ENCODE results near the gene C4BPA. TPM values are rescaled to one million over a fixed set of nuclear protein-coding genes. Genes with fewer than 3 reads are reported as not detected.
A peak's percentile ranks its signal among the peaks of the same experiment; 100 is the strongest.

C4BPA gene
- not detected for total RNA-seq

DNA sequence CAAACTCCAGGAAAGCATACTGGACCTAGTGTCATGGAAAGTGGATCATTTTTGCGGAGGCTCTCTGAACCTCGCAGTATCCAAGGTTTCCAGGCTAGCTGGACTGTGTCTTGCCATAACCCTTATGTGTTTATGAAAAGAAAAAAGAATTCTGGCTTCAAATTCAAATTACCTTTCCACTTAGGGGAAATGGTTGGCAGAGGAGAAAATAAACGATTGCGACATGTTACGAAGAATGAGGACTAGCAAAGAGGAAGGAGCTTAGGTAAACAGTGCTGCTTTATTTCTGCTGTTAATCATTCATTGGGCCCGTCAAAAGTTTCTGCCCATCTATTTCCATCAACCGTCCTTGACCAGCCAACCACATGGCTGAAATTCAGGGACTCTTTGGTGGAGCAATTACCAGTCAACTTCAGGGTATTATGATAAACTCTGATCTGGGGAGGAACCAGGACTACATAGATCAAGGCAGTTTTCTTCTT lies at the start of gene C4BPA:
Gene C4BPA, plus strand, starts transcription at position 342 of the 482 bp plus-strand sequence. CDS start 8,793 bp downstream, outside the sequence.
- no peak for DNase-seq (ENCODE audit: low spot score in 2 of 2)
- no peak for FAIRE-seq

DNA sequence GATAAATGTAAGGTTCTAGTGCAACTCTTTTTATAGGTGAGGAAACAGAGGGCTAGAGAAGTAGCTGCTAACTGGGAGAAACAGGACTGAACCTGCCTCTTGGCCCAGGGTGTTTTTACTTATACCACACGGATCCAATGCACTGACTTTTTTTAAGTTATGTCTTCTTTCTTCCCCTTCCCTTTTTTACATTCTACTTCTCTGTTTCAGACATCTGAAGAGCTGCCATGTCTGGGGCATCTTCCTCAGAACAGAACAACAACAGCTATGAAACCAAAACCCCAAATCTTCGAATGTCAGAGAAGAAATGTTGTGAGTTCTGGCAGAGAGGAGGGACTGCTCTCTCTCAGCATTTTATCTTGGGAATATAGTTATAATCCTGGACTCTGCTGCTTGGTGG lies 49.5 kb upstream of the C4BPA start:
- FAIRE-seq (no peak), DNase-seq (ENCODE audit: low spot score in 2 of 2) (no peak)

DNA sequence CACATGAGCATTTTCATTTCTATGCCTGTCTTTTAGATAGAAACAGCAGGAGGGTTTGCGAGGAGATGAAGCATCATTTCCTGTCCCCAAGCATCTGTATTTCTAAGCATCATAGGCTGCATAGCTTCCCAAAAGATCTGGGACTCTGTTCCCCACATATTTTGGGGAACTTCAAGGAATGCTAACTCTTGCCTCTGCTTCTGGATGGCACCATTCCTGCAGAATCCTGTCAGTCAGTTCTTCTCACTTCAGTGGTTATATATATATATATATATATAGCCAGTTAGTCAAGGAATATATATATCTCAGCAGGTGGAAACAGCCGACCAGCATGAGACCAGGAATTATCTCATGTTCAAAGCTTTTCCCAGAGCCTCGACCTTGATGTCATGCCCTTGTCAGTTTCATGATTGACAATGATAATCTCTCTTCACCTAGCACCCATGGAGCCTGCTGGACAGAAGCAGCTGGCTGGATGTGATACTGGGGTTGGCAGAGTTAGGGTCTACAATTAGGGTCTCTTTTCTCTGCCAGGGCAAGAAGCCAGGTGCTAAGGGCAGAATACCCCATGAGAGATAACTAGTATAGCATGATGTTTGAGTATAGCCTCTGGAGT lies 48.5 kb upstream of the C4BPA start:
- no peak for DNase-seq (ENCODE audit: low spot score in 2 of 2)
- FAIRE-seq: no peak

DNA sequence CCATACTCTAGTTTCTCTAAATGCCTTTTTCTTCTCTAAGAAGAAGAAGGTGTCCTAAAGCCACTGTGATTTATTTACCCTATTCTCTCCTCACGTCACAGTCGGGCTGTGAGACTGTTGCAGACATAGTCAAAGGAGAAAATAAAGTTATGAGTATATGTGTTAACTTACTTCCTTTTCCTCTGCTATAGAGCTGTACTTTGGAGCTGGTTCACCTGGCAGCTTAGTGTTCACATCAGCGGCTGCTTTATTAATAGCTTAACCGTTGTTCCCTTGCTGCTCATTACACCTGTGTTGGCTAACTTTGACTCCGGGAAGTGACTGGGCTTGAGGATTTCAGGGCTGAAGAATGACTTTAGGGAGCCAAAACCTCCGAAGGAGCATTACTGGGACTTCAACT lies 47.4 kb upstream of the C4BPA start:
- DNase-seq (ENCODE audit: low spot score in 2 of 2): no peak
- no peak for FAIRE-seq

DNA sequence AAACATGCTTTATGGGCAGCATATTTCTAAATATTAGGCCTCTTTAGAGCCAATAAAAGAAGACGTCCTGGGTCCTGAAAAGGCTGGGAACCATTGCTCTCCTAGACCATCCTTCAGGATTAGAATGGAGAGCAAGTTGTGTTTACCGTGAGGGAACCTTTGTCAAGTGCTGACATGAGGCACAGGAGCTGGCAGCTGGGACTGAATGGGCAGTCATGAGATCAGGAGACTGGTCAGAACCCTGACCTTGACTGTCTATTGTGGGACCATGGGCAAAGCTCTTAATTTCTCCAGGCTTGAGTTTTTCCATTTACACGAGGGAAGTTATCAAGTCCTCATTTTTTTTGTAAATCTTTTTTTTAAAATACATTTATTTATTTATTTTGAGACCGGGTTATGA lies 45.8 kb upstream of the C4BPA start:
- DNase-seq (ENCODE audit: low spot score in 2 of 2): no peak
- FAIRE-seq: no peak

DNA sequence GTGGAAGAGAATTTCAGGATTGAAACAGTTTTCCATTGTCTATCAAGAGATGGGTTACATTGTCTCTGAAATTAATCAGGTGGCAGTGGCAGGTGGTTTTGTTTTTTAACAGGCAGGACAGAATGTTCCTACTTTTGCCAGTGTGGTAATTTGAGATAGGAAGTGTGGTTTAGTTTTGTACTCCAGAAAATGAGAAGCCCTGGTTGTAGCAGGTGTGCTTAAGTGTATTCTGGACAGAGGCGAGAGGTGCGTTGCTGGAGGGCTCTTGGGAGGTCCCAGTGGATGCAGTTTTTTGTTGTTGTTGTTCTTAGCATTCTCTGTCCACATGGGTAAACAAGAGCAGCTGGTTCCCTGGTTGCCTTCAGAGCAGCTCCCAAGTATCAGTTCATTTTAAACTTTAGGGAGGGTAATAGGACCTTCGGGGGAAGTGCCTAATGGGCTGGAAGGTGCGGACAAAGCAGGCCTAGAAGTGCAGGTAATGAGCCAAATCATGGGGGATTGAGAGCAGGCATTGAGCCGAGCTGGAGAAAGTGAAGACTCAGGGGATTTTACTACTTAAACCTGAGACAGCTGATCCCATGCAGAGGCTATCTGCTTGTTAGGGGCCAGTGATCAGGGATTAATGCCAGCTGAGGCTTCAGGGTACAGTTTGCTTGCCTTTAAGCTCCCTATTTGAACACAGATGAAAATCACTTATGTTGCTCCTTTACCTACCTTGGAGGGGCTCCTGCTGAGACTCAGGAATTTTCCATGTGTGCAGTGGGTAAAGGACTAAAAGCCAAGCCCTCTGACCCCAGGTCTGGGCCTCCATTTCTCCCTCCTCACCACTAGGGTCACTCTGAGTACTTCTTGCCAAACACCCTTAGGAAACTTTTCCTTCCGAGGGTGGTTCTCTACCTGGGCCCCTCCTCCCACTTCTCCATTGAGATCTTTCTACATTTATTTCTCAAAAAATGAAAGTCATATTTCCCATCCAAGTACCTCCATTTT lies 44.9 kb upstream of the C4BPA start:
- DNase-seq (ENCODE audit: low spot score in 2 of 2) (no peak), FAIRE-seq (no peak)

DNA sequence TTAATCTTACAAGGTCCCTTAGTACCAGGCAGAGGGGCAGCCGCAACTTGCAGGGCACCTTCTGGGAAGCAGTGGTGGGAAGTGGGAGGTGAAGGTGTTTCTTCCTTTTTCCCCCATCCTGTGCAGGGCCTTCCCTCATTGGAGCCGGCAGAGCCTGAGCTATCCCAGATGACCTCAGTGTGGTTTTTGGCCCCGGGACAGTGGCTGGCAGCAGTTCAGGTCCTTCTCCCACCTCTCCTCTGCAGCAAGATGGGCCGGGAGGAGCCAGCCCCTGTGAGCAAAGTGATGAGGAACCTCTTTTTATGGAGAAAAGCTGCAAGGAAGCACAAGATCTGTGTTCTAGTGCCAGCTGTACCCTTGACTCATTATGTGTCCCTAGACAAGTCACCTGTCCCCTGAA lies 44.2 kb upstream of the C4BPA start:
- no peak for DNase-seq (ENCODE audit: low spot score in 2 of 2)
- no peak for FAIRE-seq

DNA sequence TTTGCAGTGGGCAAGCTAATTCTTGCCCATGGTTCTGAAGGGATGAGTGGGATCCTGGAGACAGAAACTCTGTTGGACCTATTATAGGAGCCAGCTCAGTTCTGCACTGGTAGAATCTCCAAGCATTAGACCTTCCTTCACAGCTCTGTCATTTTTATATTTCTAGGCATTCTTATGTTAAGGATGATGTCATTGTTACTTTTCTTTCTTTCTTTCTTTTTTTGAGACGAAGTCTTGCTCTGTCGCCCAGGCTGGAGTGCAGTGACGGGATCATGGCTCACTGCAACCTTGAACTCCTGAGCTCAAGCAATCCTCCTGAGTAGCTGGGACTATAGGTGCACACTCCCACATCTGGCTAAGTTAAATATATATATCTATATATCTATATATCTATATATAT lies 43.4 kb upstream of the C4BPA start:
- no peak for DNase-seq (ENCODE audit: low spot score in 2 of 2)
- no peak for FAIRE-seq

DNA sequence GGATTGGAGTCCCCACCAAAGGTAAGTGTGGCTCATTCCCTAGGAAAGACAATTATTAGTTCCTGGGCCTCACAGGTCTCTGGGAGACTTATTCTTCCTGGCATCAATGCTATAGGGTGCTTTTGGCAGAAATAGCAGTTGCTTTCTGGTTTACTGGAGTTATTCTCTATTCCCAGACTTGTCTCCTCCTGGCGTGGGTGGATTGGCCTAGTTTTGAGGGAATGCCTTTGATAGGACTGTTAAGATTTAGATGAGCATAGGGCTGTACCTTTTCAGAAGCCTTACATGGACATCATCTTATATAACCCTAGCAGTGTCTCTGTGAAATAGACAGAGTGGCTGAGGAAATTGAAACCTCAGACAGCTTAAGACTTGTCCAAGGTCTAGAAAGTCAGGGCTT lies 42.0 kb upstream of the C4BPA start:
- FAIRE-seq: no peak
- DNase-seq (ENCODE audit: low spot score in 2 of 2): peak in 1 of 2 donors; percentile 25

DNA sequence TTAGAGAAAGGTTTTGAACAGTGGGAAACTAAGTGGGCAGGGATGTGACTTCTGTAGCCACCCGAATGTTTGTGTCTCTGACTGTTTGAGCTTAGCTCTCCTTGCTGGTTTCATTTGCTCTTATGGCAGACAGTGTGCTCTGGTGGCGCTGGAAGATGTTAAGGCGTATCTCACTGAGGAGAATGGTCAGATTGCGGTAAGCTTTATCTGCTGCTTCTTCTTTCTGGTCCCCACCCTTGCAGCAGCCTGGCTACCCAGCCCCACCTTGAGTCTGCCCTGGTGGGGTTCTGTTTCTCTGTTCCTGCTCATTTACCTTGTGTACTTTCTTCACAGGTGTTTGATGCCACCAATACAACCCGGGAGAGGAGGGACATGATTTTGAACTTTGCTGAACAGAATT lies 41.0 kb upstream of the C4BPA start:
- FAIRE-seq (no peak), DNase-seq (ENCODE audit: low spot score in 2 of 2) (no peak)

DNA sequence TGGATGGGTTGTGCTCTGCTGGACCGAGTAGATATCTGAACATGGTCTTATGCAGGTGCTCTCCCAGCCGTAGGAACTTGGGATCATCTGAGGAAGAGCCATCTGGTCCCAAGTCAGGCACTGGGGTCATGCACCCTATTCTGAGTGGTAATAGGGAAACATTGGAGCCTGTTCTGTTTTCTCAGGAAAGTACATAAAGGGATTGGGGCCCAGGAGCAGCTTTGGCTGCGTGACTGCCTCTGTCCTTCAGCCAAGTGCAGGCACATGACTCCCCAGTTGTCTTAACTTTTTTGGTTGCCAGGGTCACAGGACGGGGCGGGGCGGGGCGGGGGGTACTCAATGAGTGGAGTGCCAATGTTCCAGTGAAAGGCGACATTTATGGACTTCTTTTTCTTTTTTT lies 39.5 kb upstream of the C4BPA start:
- peak in 1 of 2 donors; percentile 29 for DNase-seq (ENCODE audit: low spot score in 2 of 2)

DNA sequence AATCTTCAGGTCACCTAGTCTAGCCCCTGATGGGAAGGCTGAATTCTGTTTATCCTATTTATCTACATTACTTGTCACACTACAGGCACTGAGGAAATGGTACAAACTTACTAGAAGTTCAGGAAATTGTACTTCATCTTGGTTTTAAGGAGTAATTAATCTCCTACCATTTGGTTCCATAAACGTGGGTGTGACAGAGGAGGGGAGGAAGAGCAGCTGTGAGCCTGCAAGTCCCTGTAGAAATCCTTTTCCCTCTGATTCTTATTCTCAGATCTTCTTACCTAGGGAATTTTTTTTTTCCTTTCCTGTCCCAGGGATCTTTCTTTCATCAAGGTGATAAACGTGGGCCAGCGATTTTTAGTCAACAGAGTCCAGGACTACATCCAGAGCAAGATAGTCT lies 36.8 kb upstream of the C4BPA start:
- FAIRE-seq: no peak
- no peak for DNase-seq (ENCODE audit: low spot score in 2 of 2)

More for the DNA sequence above, 39.5 kb upstream of the C4BPA start:
- FAIRE-seq: no peak

DNA sequence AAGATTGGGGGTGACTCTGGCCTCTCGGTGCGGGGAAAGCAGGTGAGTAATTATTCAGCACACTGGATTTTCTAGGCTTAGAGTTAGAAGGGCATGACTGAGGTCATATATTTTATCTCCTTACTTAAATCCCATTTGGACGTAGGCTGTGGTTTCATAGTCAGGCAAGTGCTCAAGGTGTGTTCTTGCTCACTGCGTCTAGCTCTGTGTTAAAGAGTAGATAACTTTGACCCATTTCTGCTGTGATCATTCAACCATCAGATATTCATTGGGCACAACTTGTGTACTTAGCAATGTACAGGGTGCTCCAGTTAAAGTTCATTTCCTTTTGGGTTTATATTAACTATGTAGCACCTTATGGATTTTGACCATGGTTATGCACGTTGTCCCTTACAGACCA lies 36.4 kb upstream of the C4BPA start:
- DNase-seq (ENCODE audit: low spot score in 2 of 2) (no peak), FAIRE-seq (no peak)

DNA sequence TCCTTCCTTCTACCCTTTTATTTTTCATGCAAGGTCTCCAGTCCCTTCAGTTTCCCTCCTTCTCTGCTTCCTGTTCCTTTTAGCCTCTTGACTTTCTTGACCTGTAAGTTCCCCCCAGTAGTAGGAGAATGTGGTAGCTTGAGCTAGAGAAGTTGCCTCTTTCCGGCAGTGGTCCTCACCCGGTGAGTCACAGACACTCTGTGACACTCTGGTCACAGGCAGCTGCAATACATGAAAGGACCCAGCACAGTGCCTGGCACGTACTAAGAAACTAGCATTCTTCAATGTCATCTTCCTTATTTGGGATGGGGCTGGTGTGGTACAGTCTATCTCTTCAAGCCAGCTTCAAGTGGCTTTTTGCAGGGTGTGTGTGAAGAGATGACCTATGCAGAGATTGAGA lies 35.0 kb upstream of the C4BPA start:
- DNase-seq (ENCODE audit: low spot score in 2 of 2) (no peak), FAIRE-seq (no peak)

DNA sequence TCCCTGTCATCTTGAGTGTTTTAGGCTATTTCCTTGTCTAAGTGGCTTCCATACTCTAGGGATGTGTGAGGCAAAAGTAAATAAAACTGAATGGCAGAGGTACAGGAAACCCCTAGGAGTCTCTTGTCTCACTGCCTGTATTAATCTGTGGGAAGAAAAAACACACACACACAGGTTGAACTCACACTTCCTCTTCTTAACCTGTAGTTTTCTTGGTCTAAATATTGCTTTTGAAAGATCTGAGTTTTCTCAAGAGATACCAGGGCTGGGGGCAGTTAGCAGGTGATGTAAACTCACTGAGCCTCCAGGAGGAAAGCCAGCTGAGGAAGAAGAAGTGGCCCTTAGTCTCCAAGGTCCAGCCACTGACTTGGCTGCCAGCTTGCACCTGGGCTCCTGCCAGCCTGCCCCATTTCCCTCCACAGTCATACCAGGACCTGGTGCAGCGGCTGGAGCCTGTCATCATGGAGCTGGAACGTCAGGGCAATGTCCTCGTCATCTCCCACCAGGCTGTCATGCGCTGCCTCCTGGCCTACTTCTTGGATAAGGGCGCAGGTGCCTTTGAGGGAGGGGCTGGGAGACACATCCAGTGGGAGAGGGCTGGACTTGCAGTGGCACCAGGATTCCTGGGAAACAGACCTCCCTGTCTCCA lies 34.1 kb upstream of the C4BPA start:
- no peak for DNase-seq (ENCODE audit: low spot score in 2 of 2)
- no peak for FAIRE-seq

DNA sequence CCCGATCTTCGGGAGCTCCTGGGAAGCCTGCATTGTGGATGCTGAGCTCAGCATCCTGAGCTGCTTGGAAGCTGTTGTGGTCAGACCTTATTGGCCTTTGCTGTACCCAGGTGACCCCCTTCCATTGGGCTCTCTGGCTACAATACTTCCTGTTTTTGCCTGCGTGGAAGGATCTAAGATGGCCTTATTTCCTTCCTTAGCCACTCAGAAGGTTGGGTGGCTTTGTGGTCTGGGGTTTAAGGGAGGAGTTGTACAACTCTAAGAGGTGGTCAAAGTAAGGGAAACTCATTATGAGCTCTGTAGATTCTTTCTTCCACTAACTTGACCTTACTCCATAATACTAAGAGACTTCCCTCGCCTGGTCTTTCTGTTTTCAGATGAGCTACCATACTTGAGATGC lies 33.2 kb upstream of the C4BPA start:
- no peak for DNase-seq (ENCODE audit: low spot score in 2 of 2)
- FAIRE-seq: no peak

DNA sequence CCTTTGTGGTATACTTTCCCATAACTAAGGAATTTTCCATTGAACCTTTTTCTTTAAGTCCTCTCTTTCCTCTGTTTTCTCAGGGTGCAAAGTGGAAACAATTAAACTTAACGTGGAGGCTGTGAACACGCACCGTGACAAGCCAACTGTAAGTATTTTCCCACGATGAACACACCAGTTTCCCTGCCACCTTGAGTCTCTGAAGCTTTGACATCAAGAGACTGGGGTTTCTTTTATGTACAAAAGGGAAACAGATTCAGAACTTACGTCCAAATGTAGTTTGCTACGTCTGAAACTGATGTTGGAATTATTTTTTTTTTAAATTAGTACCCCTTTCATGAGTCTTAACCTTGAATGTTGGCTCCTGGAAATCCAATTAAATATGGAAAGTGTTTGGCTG lies 32.6 kb upstream of the C4BPA start:
- no peak for FAIRE-seq
- DNase-seq (ENCODE audit: low spot score in 2 of 2): no peak

DNA sequence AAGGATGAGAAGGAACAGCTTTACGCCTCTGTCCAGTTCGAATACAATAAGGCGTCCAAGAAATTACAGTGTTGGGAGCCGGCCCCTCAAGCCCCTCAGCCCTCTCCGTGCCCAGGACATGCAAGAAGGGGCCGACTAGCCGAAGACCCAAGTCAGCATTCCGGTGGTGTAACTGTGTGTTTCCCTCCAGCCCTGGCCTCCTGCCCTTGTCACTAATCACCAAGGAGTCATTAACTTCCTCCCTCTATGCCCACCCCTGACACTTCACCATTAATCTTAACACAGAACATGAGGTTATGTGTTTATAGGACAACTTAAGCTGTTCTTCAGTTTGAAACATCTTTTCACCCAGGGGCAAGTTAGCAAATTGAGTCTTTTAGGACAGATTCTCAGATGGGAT lies 31.8 kb upstream of the C4BPA start:
- no peak for DNase-seq (ENCODE audit: low spot score in 2 of 2)
- no peak for FAIRE-seq

DNA sequence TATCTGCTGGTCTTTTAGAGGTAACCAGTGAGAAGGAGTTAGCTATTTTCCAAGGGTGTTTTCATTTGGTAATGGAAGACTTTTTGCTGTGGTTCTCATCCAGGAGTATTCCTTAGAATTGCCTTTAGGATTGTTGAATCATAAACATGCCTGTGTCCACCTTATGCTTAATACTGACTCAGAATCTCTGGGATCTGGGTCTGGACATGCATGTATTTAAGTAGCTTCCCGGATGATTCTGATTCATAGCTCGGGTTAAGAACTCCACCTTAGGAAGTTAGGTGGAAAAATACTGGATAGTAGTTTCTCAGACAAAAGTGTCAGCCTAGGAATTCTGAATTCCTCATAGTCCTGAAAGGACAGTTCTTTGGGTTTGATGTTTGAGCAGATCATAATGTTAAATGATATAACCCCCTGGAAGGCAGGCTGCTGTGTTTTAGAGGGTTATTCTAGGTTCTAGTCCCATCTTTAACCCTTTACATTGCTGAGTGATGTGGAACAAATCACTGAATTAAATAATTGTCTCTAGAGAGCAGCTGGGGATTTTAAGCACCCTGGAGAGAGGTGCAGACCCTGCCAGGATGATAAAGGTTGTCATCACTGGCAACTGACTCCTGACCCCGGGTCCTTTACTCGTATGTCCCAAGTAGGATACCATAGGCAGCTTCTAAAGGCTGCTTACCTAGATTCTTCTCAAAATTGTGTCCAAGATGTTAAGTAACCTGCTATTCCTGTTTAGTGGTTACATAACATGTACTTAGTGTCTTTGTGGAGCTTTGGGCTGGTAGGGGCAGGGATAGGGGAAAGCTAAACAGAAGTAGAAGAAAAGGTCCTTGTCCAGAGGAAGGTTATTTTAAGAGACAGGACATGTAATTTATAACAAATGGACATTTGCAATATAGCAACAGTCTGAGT lies 29.9 kb upstream of the C4BPA start:
- FAIRE-seq (no peak), DNase-seq (ENCODE audit: low spot score in 2 of 2) (no peak)

Data from frontal cortex (tissue), 4 donors.